IMR-90 (cell line): ENCODE results near the gene PDE4B. TPM values are rescaled to one million over a fixed set of nuclear protein-coding genes. Genes with fewer than 3 reads are reported as not detected.

Source experiments
- ATAC-seq: fragments of 200-7000 bp; cut with Tn5 transposase; 2 replicates; pipeline ENCODE4 v1.9.1; 2020; ENCODE audit warnings: low read depth, mild to moderate bottlenecking, moderate library complexity
- BruUV-seq: library from RNA; stranded (reverse); fragments of 400-500 nt; replicated peaks from 2 replicates; lab custom pipeline; 2021; lab: Mats Ljungman, UMichigan
- CTCF ChIA-PET: fragments of 300-600 bp; formaldehyde crosslinking; extraction: SDS; loops from one replicate; lab custom pipeline; 2021; ENCODE audit warnings: antibody characterized with exemption; lab: Yijun Ruan, JAX
- POLR2A ChIA-PET: fragments of 300-600 bp; sonication (Branson Sonifier 250); formaldehyde crosslinking; loops from one replicate; lab custom pipeline; 2022; ENCODE audit warnings: antibody characterized with exemption; ENCODE audit not compliant: unreplicated experiment; lab: Charles Lee
- DNase-seq: peaks from one replicate; pipeline ENCODE4 v3.0.0; 2013
- H2AFZ ChIP-seq: replicated peaks from 2 replicates; pipeline ENCODE3; 2013; ENCODE audit warnings: low read length, mild to moderate bottlenecking; ENCODE audit not compliant: poor library complexity
- H2AK5ac ChIP-seq: 2 replicates; pipeline ENCODE4 v1.6.1; 2013; ENCODE audit warnings: low read depth, low read length, inconsistent platforms
- H2AK9ac ChIP-seq: replicated peaks from 2 replicates; pipeline ENCODE3; 2013; ENCODE audit warnings: mild to moderate bottlenecking, low read depth, low read length, moderate library complexity; ENCODE audit not compliant: poor library complexity
- H2BK120ac ChIP-seq: 2 replicates; pipeline ENCODE4 v1.6.1; 2013; ENCODE audit warnings: low read depth, low read length, inconsistent platforms
- H2BK15ac ChIP-seq: 3 replicates; pipeline ENCODE4 v1.6.1; 2013; ENCODE audit warnings: low read depth, low read length, inconsistent platforms
- H2BK20ac ChIP-seq: 2 replicates; pipeline ENCODE4 v1.6.1; 2013; ENCODE audit warnings: low read depth, mild to moderate bottlenecking, inconsistent platforms, low read length, moderate library complexity
- H2BK5ac ChIP-seq: 2 replicates; pipeline ENCODE4 v1.6.1; 2013; ENCODE audit warnings: mild to moderate bottlenecking, low read depth, low read length, inconsistent platforms; ENCODE audit not compliant: poor library complexity, severe bottlenecking
- H3K14ac ChIP-seq: replicated peaks from 2 replicates; pipeline ENCODE4 v1.6.1; 2013; ENCODE audit warnings: low read depth, low read length, inconsistent platforms
- H3K18ac ChIP-seq: 2 replicates; pipeline ENCODE4 v1.6.1; 2013; ENCODE audit warnings: low read depth, low read length, control low read depth
- H3K23ac ChIP-seq: 2 replicates; pipeline ENCODE4 v1.6.1; 2013; ENCODE audit warnings: low read depth, low read length, inconsistent platforms
- H3K27ac ChIP-seq: 2 replicates; pipeline ENCODE4 v1.5.1; 2013; ENCODE audit warnings: mild to moderate bottlenecking, control low read depth, low read length; ENCODE audit not compliant: insufficient read depth
- H3K27me3 ChIP-seq: 2 replicates; pipeline ENCODE4 v1.6.1; 2013; ENCODE audit warnings: low read length; ENCODE audit not compliant: control insufficient read depth, insufficient read depth
- H3K36me3 ChIP-seq: 2 replicates; pipeline ENCODE4 v1.6.1; 2013; ENCODE audit warnings: low read length, mixed read lengths; ENCODE audit not compliant: control insufficient read depth, insufficient read depth
- H3K4ac ChIP-seq: 2 replicates; pipeline ENCODE4 v1.6.1; 2013; ENCODE audit warnings: low read depth, low read length, inconsistent platforms
- H3K4me1 ChIP-seq: 2 replicates; pipeline ENCODE4 v1.6.1; 2013; ENCODE audit warnings: low read length, mixed read lengths; ENCODE audit not compliant: control insufficient read depth, insufficient read depth
- H3K4me2 ChIP-seq: 2 replicates; pipeline ENCODE4 v1.6.1; 2013; ENCODE audit warnings: low read depth, mild to moderate bottlenecking, control low read depth, low read length, moderate library complexity
- H3K4me3 ChIP-seq: 2 replicates; pipeline ENCODE4 v1.5.1; 2013; ENCODE audit warnings: low read depth, mild to moderate bottlenecking, control low read depth, low read length, moderate library complexity; ENCODE audit not compliant: insufficient read depth
- H3K56ac ChIP-seq: 2 replicates; pipeline ENCODE4 v1.6.1; 2013; ENCODE audit warnings: low read length, inconsistent platforms; ENCODE audit not compliant: insufficient read depth; ENCODE audit errors: extremely low read depth
- H3K79me1 ChIP-seq, 2 experiments: 2 replicates each; pipeline ENCODE4 v1.6.1; 2013; ENCODE audit warnings: low read length in 2 of 2, inconsistent platforms in 1 of 2, low read depth in 1 of 2
- H3K9ac ChIP-seq: 2 replicates; pipeline ENCODE4 v1.6.1; 2013; ENCODE audit warnings: low read depth, low read length, control low read depth
- H3K9me1 ChIP-seq: 2 replicates; pipeline ENCODE4 v1.6.1; 2013; ENCODE audit warnings: low read length, inconsistent platforms; ENCODE audit not compliant: insufficient read depth
- H3K9me3 ChIP-seq: 2 replicates; pipeline ENCODE4 v1.6.1; 2013; ENCODE audit warnings: low read length; ENCODE audit not compliant: control insufficient read depth, insufficient read depth
- H4K20me1 ChIP-seq: 2 replicates; pipeline ENCODE4 v1.6.1; 2013; ENCODE audit warnings: low read length, inconsistent platforms; ENCODE audit not compliant: insufficient read depth
- H4K5ac ChIP-seq: 2 replicates; pipeline ENCODE4 v1.6.1; 2013; ENCODE audit warnings: mild to moderate bottlenecking, low read depth, low read length, control low read depth
- H4K8ac ChIP-seq, 2 experiments: 2 replicates each; pipeline ENCODE4 v1.6.1; 2013; ENCODE audit warnings: low read depth in 2 of 2, low read length in 2 of 2, control low read depth in 1 of 2, inconsistent platforms in 1 of 2
- H4K91ac ChIP-seq: 2 replicates; pipeline ENCODE4 v1.6.1; 2013; ENCODE audit warnings: low read depth, low read length, inconsistent platforms; ENCODE audit not compliant: insufficient read depth
- CTCF ChIP-seq: conservative IDR thresholded peaks from 2 replicates; pipeline ENCODE4 v1.5.1; 2012; ENCODE audit warnings: mild to moderate bottlenecking, low read depth, low read length, improper control_type of control experiment
- FOS ChIP-seq: fragments of 150-350 bp; IDR thresholded peaks from 2 replicates; pipeline ENCODE4 v1.6.1; 2016; ENCODE audit warnings: low read depth, low read length
- MAZ ChIP-seq: IDR thresholded peaks from 2 replicates; pipeline ENCODE4 v1.6.1; 2012; ENCODE audit warnings: low read depth, mild to moderate bottlenecking, low read length, improper control_type of control experiment, moderate library complexity, borderline replicate concordance
- WGBS, 2 experiments: methylation state at CpG; one replicate each; pipeline versions ENCODE4 v1.1.5 to v1.1.7; 2013; ENCODE audit warnings: missing lambda C conversion rate in 2 of 2; ENCODE audit not compliant: insufficient read length in 1 of 2; ENCODE audit errors: extremely low coverage in 2 of 2; 5-methylcytosine and 5-hydroxymethylcytosine counted together
- dilution Hi-C: fragments of 300-500 bp; cut with HindIII; formaldehyde crosslinking; loops from one replicate; pipeline ENCODE4 v1.14.3; 2018; ENCODE audit warnings: low sequenced_read_pairs; ENCODE audit not compliant: unreplicated experiment
- in situ Hi-C: fragments of 300-500 bp; cut with MboI; formaldehyde crosslinking; loops from 3 replicates; pipeline ENCODE4 v1.14.3; 2019; ENCODE audit warnings: low sequenced_read_pairs, inconsistent platforms, mixed read lengths
- intact Hi-C: fragments of 100-400 bp; cut with micrococcal nuclease; formaldehyde crosslinking; loops from 2 replicates; pipeline ENCODE4 v1.10.0; 2022
- polyA plus RNA-seq, 3 experiments: library from polyadenylated mRNA; depleted of rRNA; stranded (reverse); fragments of >200 nt; gene quantifications; 2 replicates each; pipeline ENCODE4 v1.2.3, GENCODE V29; 2012; ENCODE audit warnings: low replicate concordance in 1 of 3
- total RNA-seq: library from RNA; depleted of rRNA; stranded (reverse); fragments of >200 nt; gene quantifications from 2 replicates; pipeline ENCODE4 v1.2.3, GENCODE V29; 2012

The PDE4B gene
- total and polyA plus RNA-seq, 2 of the 4 experiments (the other 2 are of a cell fraction): 5.8 to 21.3 TPM

GRCh38 chr1:66168948-66169671, 376.4 kb downstream of the PDE4B start:
- ChIA-PET POLR2A (no interaction called here), CTCF (no interaction called here)
- in situ Hi-C loops (no loop called here), intact Hi-C loops (no loop called here), dilution Hi-C loops (no loop called here)
- no peak overlapping the region for H2AFZ ChIP-seq
- WGBS, 2 experiments: 40% methylated on average over 1 of the region's 6 CpGs; no CpG with 5 or more reads in 1 of the 2 experiments
- no peak overlapping the region for H2BK20ac ChIP-seq
- H2AK9ac ChIP-seq: no peak overlapping the region
- no peak overlapping the region for H3K18ac ChIP-seq
- no peak overlapping the region for H3K56ac ChIP-seq
- no peaks in the 10 kb centered on the region for H4K20me1 ChIP-seq
- no peak overlapping the region for H3K4ac ChIP-seq
- H4K91ac ChIP-seq: no peak overlapping the region
- H3K27me3 ChIP-seq: no peaks in the 10 kb centered on the region
- no peak overlapping the region for H4K5ac ChIP-seq
- H3K4me1 ChIP-seq: peaks cover 2% of the 10 kb centered on the region; the same call in 1 of the 2 replicates
- H3K9me3 ChIP-seq: no peaks in the 10 kb centered on the region
- no peak overlapping the region for H3K9ac ChIP-seq
- no peak overlapping the region for H3K4me2 ChIP-seq
- H3K79me1 ChIP-seq: no peaks in the 10 kb centered on the region
- H3K9me1 ChIP-seq: no peaks in the 10 kb centered on the region
- H3K4me3 ChIP-seq: no peak overlapping the region
- H2BK120ac ChIP-seq: no peak overlapping the region
- no peak overlapping the region for H4K8ac ChIP-seq
- H3K14ac ChIP-seq: no peak overlapping the region
- no peak overlapping the region for H3K23ac ChIP-seq
- no peak overlapping the region for H2BK5ac ChIP-seq
- BruUV-seq: no TSS peak
- DNase-seq (peak; percentile 4), ATAC-seq (peak; percentile 40; the same call in 1 of the 2 replicates)
- no peak overlapping the region for H3K27ac ChIP-seq
- TF ChIP-seq CTCF (no peak), FOS (no peak), MAZ (no peak)
- no peak overlapping the region for H2BK15ac ChIP-seq
- no peaks in the 10 kb centered on the region for H3K36me3 ChIP-seq
- H2AK5ac ChIP-seq: no peak overlapping the region
